IPS-15b (cell line): ENCODE measurements around the gene WDR91.
"Not testable (repeated sequence)": the region's sequence is repeated elsewhere in the genome, so short reads cannot be mapped to it uniquely, and the experiment has no call there.

Experiments used
- H3K27me3 ChIP-seq: one replicate; pipeline ENCODE4 v1.6.1; 2013; ENCODE audit warnings: low read length; ENCODE audit not compliant: control insufficient read depth, insufficient read depth
- H3K36me3 ChIP-seq: one replicate; pipeline ENCODE4 v1.6.1; 2013; ENCODE audit warnings: low read length; ENCODE audit not compliant: control insufficient read depth, insufficient read depth
- H3K4me1 ChIP-seq: one replicate; pipeline ENCODE4 v1.6.1; 2013; ENCODE audit warnings: mild to moderate bottlenecking, low read length; ENCODE audit not compliant: control insufficient read depth, insufficient read depth
- H3K4me3 ChIP-seq: one replicate; pipeline ENCODE4 v1.5.1; 2013; ENCODE audit warnings: low read depth, low read length
- H3K9ac ChIP-seq: one replicate; pipeline ENCODE4 v1.6.1; 2013; ENCODE audit warnings: low read depth, mild to moderate bottlenecking, low read length
- H3K9me3 ChIP-seq: one replicate; pipeline ENCODE4 v1.6.1; 2013; ENCODE audit warnings: mild to moderate bottlenecking, low read length; ENCODE audit not compliant: control insufficient read depth, insufficient read depth

The WDR91 gene

DNA sequence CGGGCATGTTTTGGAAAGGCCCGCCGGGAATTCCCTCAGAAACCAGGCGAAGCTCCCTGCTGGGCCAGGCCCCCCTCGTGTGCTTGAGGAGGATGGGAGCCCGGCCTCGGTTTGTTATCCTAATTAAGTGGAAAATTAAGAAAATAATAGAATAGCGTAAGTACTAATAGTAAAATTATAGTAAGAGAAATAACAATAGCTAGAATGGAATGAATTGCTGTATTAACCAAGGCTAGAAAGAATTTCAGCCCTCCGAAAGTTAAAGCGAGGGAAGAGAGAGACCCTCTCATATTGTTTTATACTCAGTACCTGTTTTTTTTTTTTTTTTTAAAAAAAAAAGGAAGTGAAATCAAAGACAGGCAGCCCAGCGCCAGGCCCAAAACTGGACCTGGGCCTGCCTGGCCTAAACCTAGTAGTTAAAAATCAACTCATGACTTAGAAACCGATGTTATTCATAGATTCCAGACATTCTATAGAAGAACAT lies 40.3 kb downstream of the WDR91 start:
- H3K4me1 ChIP-seq, H3K27me3 ChIP-seq, H3K9me3 ChIP-seq: not testable (repeated sequence)
- Histone ChIP-seq H3K9ac (peak overlapping the region; percentile 24), H3K36me3 (peaks cover 23% of the 10 kb centered on the region), H3K4me3 (peak overlapping the region; percentile 91)

GRCh38 chr7:135170274-135170997 lies 40.9 kb downstream of the WDR91 start, which contains the start of gene CYREN:
TSS of gene CYREN (minus strand) at chr7:135170707. CDS start at chr7:135168922, 1,785 bp downstream.
- H3K9ac ChIP-seq, result peak within 1 kb of the TSS; percentile 94
- H3K9me3 ChIP-seq, result no peaks in the 10 kb centered on the region
- peak within 1 kb of the TSS; percentile 91 for H3K4me3 ChIP-seq
- peaks cover 27% of the 10 kb centered on the region for H3K36me3 ChIP-seq
- no peaks in the 10 kb centered on the region for H3K27me3 ChIP-seq
- H3K4me1 ChIP-seq, result peaks cover 6% of the 10 kb centered on the region

DNA sequence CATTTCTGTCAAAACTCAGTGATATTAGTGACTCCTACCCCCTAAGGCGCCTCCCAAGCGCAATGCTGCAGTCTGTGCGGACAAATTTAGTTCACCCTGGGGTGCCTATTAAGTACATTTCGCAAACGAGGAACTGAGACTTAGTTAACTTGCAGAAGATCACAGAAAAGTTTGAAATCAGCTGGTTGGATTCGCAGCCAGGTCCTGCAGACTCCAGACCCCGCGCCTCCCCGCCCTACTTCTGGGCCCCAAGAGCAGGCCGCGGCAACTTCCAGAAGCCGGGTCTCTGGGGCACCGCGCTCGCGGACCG lies 41.4 kb downstream of the WDR91 start:
- Histone ChIP-seq H3K4me3 (peak overlapping the region; percentile 91), H3K9ac (peak overlapping the region; percentile 94), H3K9me3 (no peaks in the 10 kb centered on the region), H3K27me3 (no peaks in the 10 kb centered on the region), H3K4me1 (peaks cover 6% of the 10 kb centered on the region), H3K36me3 (peaks cover 28% of the 10 kb centered on the region)

GRCh38 chr7:135169141-135169963 lies 42.0 kb downstream of the WDR91 start:
- Histone ChIP-seq H3K9me3 (no peaks in the 10 kb centered on the region), H3K36me3 (peaks cover 31% of the 10 kb centered on the region), H3K4me3 (peak overlapping the region; percentile 91), H3K4me1 (peaks cover 6% of the 10 kb centered on the region), H3K27me3 (no peaks in the 10 kb centered on the region), H3K9ac (peak overlapping the region; percentile 94)

GRCh38 chr7:135168489-135169140 lies 42.7 kb downstream of the WDR91 start:
- H3K9ac ChIP-seq, result no peak overlapping the region
- H3K27me3 ChIP-seq, result no peaks in the 10 kb centered on the region
- H3K4me1 ChIP-seq, result peaks cover 6% of the 10 kb centered on the region
- H3K9me3 ChIP-seq, result no peaks in the 10 kb centered on the region
- H3K4me3 ChIP-seq, result no peak overlapping the region
- peaks cover 34% of the 10 kb centered on the region for H3K36me3 ChIP-seq

DNA sequence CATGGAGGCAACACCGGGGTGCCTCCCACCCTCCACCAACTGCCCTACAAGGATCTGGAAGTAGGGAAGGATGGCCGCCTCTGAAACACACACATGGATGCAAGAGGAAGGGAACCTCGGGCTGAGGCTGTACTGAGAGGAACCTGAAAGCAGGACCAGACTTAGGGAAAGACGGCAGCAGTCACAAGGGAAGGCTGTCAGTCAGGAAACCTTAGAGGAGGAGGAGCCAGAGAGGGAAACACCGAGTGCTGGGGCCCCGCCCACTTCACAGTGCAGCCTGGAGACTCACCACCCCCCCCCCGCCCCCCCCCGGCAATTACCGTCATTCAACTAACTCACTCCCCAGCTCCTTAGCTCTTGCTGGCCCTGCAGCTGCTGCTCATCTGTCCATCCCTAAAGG lies 43.3 kb downstream of the WDR91 start:
- H3K27me3 ChIP-seq, result no peaks in the 10 kb centered on the region
- peaks cover 34% of the 10 kb centered on the region for H3K36me3 ChIP-seq
- peaks cover 6% of the 10 kb centered on the region for H3K4me1 ChIP-seq
- no peaks in the 10 kb centered on the region for H3K9me3 ChIP-seq
- no peak overlapping the region for H3K4me3 ChIP-seq
- H3K9ac ChIP-seq, result no peak overlapping the region

- Histone ChIP-seq H3K36me3 (peaks cover 34% of the 10 kb centered on the region), H3K4me3 (no peak overlapping the region), H3K9me3 (no peaks in the 10 kb centered on the region), H3K9ac (no peak overlapping the region), H3K27me3 (no peaks in the 10 kb centered on the region), H3K4me1 (peaks cover 6% of the 10 kb centered on the region)
Observed at GRCh38 chr7:135167365-135167917, 43.9 kb downstream of the WDR91 start.

DNA sequence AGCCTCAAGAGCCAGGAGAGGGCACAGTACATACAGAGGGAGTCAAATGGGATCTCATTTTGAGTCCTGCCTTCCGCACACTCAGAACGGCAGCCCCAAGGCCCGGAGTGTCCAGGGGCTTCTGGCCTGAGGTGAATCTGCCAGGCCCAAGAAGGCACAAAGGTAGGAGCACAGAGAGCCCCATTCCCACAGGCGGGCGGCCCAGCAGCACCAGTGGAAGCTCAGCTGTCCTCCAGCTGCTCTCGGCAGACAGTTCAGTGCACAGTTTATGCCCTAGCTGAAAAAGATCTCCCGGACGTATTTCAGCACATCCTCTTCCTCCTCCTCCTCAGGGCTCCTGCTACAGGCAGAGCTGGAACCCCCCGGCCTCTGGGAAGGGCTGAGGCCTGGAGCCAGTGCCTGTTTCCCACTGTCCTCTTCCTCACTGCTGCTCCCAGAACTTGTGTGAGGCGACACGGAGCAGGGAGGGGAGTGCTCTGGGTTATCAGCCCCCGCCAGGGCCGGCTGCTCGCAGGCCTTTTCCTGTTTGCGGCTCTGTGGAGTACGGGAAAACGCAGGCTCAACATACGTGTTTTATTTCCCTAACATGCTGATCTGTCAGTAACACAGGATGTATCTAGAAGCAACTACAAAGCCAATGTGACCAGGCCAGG lies 44.9 kb downstream of the WDR91 start:
- Histone ChIP-seq H3K27me3 (no peaks in the 10 kb centered on the region), H3K4me1 (peaks cover 2% of the 10 kb centered on the region), H3K36me3 (peaks cover 42% of the 10 kb centered on the region), H3K4me3 (no peak overlapping the region), H3K9me3 (no peaks in the 10 kb centered on the region), H3K9ac (no peak overlapping the region)

GRCh38 chr7:135165862-135166261 lies 45.5 kb downstream of the WDR91 start:
- H3K27me3 ChIP-seq, result no peaks in the 10 kb centered on the region
- H3K36me3 ChIP-seq, result peaks cover 42% of the 10 kb centered on the region
- H3K4me3 ChIP-seq, result no peak overlapping the region
- no peaks in the 10 kb centered on the region for H3K9me3 ChIP-seq
- no peaks in the 10 kb centered on the region for H3K4me1 ChIP-seq
- H3K9ac ChIP-seq, result no peak overlapping the region

DNA sequence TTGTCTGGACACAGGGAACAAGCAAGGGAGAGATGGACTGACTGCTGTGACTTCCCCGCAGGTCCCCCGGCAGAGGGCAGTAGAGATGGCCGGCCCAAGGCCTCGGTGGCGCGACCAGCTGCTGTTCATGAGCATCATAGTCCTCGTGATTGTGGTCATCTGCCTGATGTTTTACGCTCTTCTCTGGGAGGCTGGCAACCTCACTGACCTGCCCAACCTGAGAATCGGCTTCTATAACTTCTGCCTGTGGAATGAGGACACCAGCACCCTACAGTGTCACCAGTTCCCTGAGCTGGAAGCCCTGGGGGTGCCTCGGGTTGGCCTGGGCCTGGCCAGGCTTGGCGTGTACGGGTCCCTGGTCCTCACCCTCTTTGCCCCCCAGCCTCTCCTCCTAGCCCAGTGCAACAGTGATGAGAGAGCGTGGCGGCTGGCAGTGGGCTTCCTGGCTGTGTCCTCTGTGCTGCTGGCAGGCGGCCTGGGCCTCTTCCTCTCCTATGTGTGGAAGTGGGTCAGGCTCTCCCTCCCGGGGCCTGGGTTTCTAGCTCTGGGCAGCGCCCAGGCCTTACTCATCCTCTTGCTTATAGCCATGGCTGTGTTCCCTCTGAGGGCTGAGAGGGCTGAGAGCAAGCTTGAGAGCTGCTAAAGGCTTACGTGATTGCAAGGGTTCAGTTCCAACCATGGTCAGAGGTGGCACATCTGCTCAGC lies 46.8 kb downstream of the WDR91 start:
- H3K36me3 ChIP-seq, result peaks cover 42% of the 10 kb centered on the region
- no peaks in the 10 kb centered on the region for H3K27me3 ChIP-seq
- H3K4me1 ChIP-seq, result peaks cover 5% of the 10 kb centered on the region
- no peak overlapping the region for H3K9ac ChIP-seq
- H3K4me3 ChIP-seq, result no peak overlapping the region
- H3K9me3 ChIP-seq, result no peaks in the 10 kb centered on the region
